A549 (cell line): Measurements from ENCODE around the gene SLC39A11. TPM values are rescaled to one million over a fixed set of nuclear protein-coding genes. Genes with fewer than 3 reads are reported as not detected.

Experiments used
- ATAC-seq, 2 experiments: fragments of 200-7000 bp in 1 of 2; fragments of >200 bp in 1 of 2; cut with Nextera tagmentation in 1 of 2; cut with Tn5 transposase in 1 of 2; 3 replicates each; pipeline versions ENCODE4 v1.8.0 to v1.9.1; 2018 to 2020; ENCODE audit warnings: mild to moderate bottlenecking in 1 of 2, moderate library complexity in 1 of 2
- CTCF ChIA-PET: fragments of 300-600 bp; sonication (Branson Sonifier 250); formaldehyde crosslinking; extraction: SDS; loops from one replicate; lab custom pipeline; 2021; ENCODE audit warnings: antibody characterized with exemption, inconsistent platforms; lab: Yijun Ruan, JAX
- POLR2A ChIA-PET: fragments of 350-600 bp; formaldehyde crosslinking; extraction: SDS; loops from one replicate; lab custom pipeline; 2021; ENCODE audit warnings: antibody characterized with exemption, inconsistent platforms; lab: Yijun Ruan, JAX
- DNase-seq, 2 experiments: peaks; one replicate each; pipeline versions ENCODE4 v3.0.0 to v3.0.0-alpha.2; 2011 to 2016; ENCODE audit warnings: low read depth in 1 of 2, low spot score in 1 of 2
- FAIRE-seq: peaks from 2 replicates; lab custom pipeline; 2011; peaks lifted over from hg19 to GRCh38; lab: Jason Lieb, UNC
- H3K27ac ChIP-seq, 2 experiments: fragments of >200 bp; sonication (Bioruptor Twin); formaldehyde crosslinking; 3 replicates each; pipeline ENCODE4 v1.5.1; 2016 to 2017
- H3K4me1 ChIP-seq: fragments of >200 bp; sonication (Bioruptor Twin); formaldehyde crosslinking; 3 replicates; pipeline ENCODE4 v1.6.1; 2016
- H3K4me2 ChIP-seq: fragments of >200 bp; sonication (Bioruptor Twin); formaldehyde crosslinking; 3 replicates; pipeline ENCODE4 v1.6.1; 2016
- H3K4me3 ChIP-seq: fragments of >200 bp; sonication (Bioruptor Twin); formaldehyde crosslinking; 3 replicates; pipeline ENCODE4 v1.5.1; 2016
- H3K9me3 ChIP-seq: fragments of >200 bp; sonication (Bioruptor Twin); formaldehyde crosslinking; 3 replicates; pipeline ENCODE4 v1.6.1; 2016
- ATOH8 ChIP-seq: fragments of 250-450 bp; sonication (Bioruptor Pico); IDR thresholded peaks from 2 replicates; pipeline ENCODE4 v1.5.0; 2020; ENCODE audit warnings: low read depth, mild to moderate bottlenecking, moderate library complexity
- BHLHE40 ChIP-seq: IDR thresholded peaks from 2 replicates; pipeline ENCODE4 v1.6.1; 2012; ENCODE audit warnings: low read depth, low read length, inconsistent platforms
- CHD2 ChIP-seq: fragments of 150-350 bp; IDR thresholded peaks from 2 replicates; pipeline ENCODE4 v1.6.1; 2014; ENCODE audit warnings: low read length; ENCODE audit not compliant: partially characterized antibody
- CTCF ChIP-seq: fragments of >200 bp; sonication (Bioruptor Twin); formaldehyde crosslinking; IDR thresholded peaks from 3 replicates; pipeline ENCODE4 v1.5.1; 2016
- EHF ChIP-seq: fragments of 250-450 bp; sonication (Bioruptor Pico); IDR thresholded peaks from 2 replicates; pipeline ENCODE4 v1.5.0; 2020; ENCODE audit warnings: mild to moderate bottlenecking
- EHMT2 ChIP-seq: fragments of 200-600 bp; sonication (generic); IDR thresholded peaks from 2 replicates; pipeline ENCODE4 v1.6.1; 2016; ENCODE audit warnings: antibody characterized with exemption, low read depth, mild to moderate bottlenecking, moderate library complexity
- FOXS1 ChIP-seq: fragments of 250-450 bp; sonication (Bioruptor Pico); IDR thresholded peaks from 2 replicates; pipeline ENCODE4 v1.5.0; 2020; ENCODE audit warnings: mild to moderate bottlenecking, moderate library complexity
- GATA3 ChIP-seq: IDR thresholded peaks from 2 replicates; pipeline ENCODE4 v1.6.1; 2012; ENCODE audit warnings: borderline replicate concordance
- HEYL ChIP-seq: fragments of 250-450 bp; sonication (Bioruptor Pico); IDR thresholded peaks from 2 replicates; pipeline ENCODE4 v1.8.0; 2021; ENCODE audit warnings: mild to moderate bottlenecking, moderate library complexity
- HMGXB4 ChIP-seq: fragments of 250-450 bp; sonication (Bioruptor Pico); IDR thresholded peaks from 2 replicates; pipeline ENCODE4 v1.5.0; 2021; ENCODE audit warnings: mild to moderate bottlenecking, moderate library complexity, borderline replicate concordance
- HOXA7 ChIP-seq: fragments of 250-450 bp; sonication (Bioruptor Pico); IDR thresholded peaks from 2 replicates; pipeline ENCODE4 v1.5.0; 2020; ENCODE audit warnings: mild to moderate bottlenecking, moderate library complexity
- HOXB13 ChIP-seq: fragments of 250-450 bp; sonication (Bioruptor Pico); IDR thresholded peaks from 2 replicates; pipeline ENCODE4 v1.5.0; 2020; ENCODE audit warnings: low read depth, mild to moderate bottlenecking, moderate library complexity
- KDM5A ChIP-seq: fragments of 200-600 bp; sonication (generic); IDR thresholded peaks from 2 replicates; pipeline ENCODE4 v1.6.1; 2016; ENCODE audit warnings: antibody characterized with exemption, mild to moderate bottlenecking
- MAFK ChIP-seq: fragments of 450-650 bp; IDR thresholded peaks from 2 replicates; pipeline ENCODE4 v1.6.1; 2014; ENCODE audit not compliant: partially characterized antibody
- MAX ChIP-seq: IDR thresholded peaks from 2 replicates; pipeline ENCODE4 v1.6.1; 2012
- POLR2A ChIP-seq: IDR thresholded peaks from 2 replicates; pipeline ENCODE4 v1.6.1; 2012; ENCODE audit warnings: mild to moderate bottlenecking, low read length
- REST ChIP-seq: fragments of 200-600 bp; sonication (generic); IDR thresholded peaks from 2 replicates; pipeline ENCODE4 v1.6.1; 2016; ENCODE audit warnings: antibody characterized with exemption, mild to moderate bottlenecking, moderate library complexity
- RNF2 ChIP-seq: fragments of 200-600 bp; sonication (generic); IDR thresholded peaks from 2 replicates; pipeline ENCODE4 v1.6.1; 2016; ENCODE audit warnings: low read depth, mild to moderate bottlenecking, antibody characterized with exemption, moderate library complexity, borderline replicate concordance
- ZC3H11A ChIP-seq: fragments of 450-650 bp; IDR thresholded peaks from 2 replicates; pipeline ENCODE4 v1.6.1; 2014; ENCODE audit warnings: antibody characterized with exemption, mild to moderate bottlenecking
- ZNF302 ChIP-seq: fragments of 250-450 bp; sonication (Bioruptor Pico); IDR thresholded peaks from 2 replicates; pipeline ENCODE4 v1.9.0; 2021; ENCODE audit warnings: inconsistent platforms, mild to moderate bottlenecking, moderate library complexity
- WGBS: methylation state at CpG from one replicate; pipeline ENCODE4 v1.1.6; 2017; ENCODE audit errors: missing lambda C conversion rate; 5-methylcytosine and 5-hydroxymethylcytosine counted together
- polyA plus RNA-seq, 4 experiments: library from polyadenylated mRNA; depleted of rRNA in 3 of 4; stranded (reverse); fragments of >200 nt; fragmentation: RNase III in 1 of 4; extraction: RNeasy Plus Mini Kit Qiagen cat#74134 plus additional on column Dnase treatment in 1 of 4; gene quantifications; 2 replicates in 3 of 4; 3 replicates in 1 of 4; pipeline ENCODE4 v1.2.3, GENCODE V29; 2011 to 2017

SLC39A11 gene
- polyA plus RNA-seq, 2 of the 4 experiments (the other 2 are of a cell fraction): 18.4 to 25.2 TPM

GRCh38 chr17:72648702-72649101 is 443.8 kb downstream of the SLC39A11 start:
- ATAC-seq: no peak
- POLR2A ChIA-PET: no interaction called here

GRCh38 chr17:72646176-72646575 is 446.3 kb downstream of the SLC39A11 start:
- no peaks in the 10 kb centered on the region for H3K4me1 ChIP-seq
- TF ChIP-seq HOXA7: no peak
- TF ChIP-seq FOXS1 (CRISPR knock-in tag): no peak
- no peak for TF ChIP-seq GATA3
- TF ChIP-seq KDM5A: no peak
- TF ChIP-seq MAFK: peak; percentile 90
- no peak for TF ChIP-seq EHF (CRISPR knock-in tag)
- TF ChIP-seq, all 56 proteins: peak for 1
- H3K9me3 ChIP-seq: no peaks in the 10 kb centered on the region
- WGBS: 31% methylated on average over 2 of the region's 2 CpGs
- ATAC-seq (peak in 1 of 2 experiments; percentile 45; a peak in 2 of 6 replicates), DNase-seq (peak in 1 of 2 experiments; percentile 17), FAIRE-seq (no peak)
- peak overlapping the region in 1 of 2 experiments; percentile 22; a peak in 2 of 6 replicates for H3K27ac ChIP-seq
- H3K4me3 ChIP-seq: no peak overlapping the region
- CTCF ChIA-PET: interaction anchor here (1.3 to 1.9 kb wide), 5 partner anchors 10 to 89 kb away, joined by 3 to 10 read pairs (median 4); no protein-coding TSS in a partner anchor
- POLR2A ChIA-PET: interaction anchor here (1.1 to 1.5 kb wide), 2 partner anchors 53 to 55 kb away, joined by 3 to 5 read pairs; no protein-coding TSS in a partner anchor
- no peak overlapping the region for H3K4me2 ChIP-seq

More at GRCh38 chr17:72648702-72649101, 443.8 kb downstream of the SLC39A11 start:
- Histone ChIP-seq H3K4me3 (no peak overlapping the region), H3K4me2 (no peak overlapping the region)
- TF ChIP-seq ZNF302 (no peak), ATOH8 (no peak), BHLHE40 (no peak), POLR2A (no peak)
- TF ChIP-seq, all 56 proteins: peak for 0
- H3K9me3 ChIP-seq: no peaks in the 10 kb centered on the region
- no peaks in the 10 kb centered on the region for H3K4me1 ChIP-seq
- CTCF ChIA-PET: interaction anchor here (0.6 to 2.6 kb wide), 7 partner anchors 9 to 926 kb away, joined by 3 to 10 read pairs (median 6); no protein-coding TSS in a partner anchor
- FAIRE-seq (no peak), DNase-seq (no peak)
- no peak overlapping the region for H3K27ac ChIP-seq
- WGBS: 90% methylated on average over 11 of the region's 11 CpGs

- ChIA-PET CTCF (interaction anchor here (0.7 to 3.4 kb wide), 8 partner anchors 8 to 88 kb away, joined by 3 to 13 read pairs (median 4); no protein-coding TSS in a partner anchor), POLR2A (no interaction called here)
- Histone ChIP-seq H3K9me3 (no peaks in the 10 kb centered on the region), H3K4me1 (no peaks in the 10 kb centered on the region), H3K27ac (no peak overlapping the region), H3K4me2 (no peak overlapping the region), H3K4me3 (no peak overlapping the region)
- DNase-seq (no peak), FAIRE-seq (no peak)
- TF ChIP-seq CTCF (no peak), FOXS1 (CRISPR knock-in tag) (no peak), HEYL (CRISPR knock-in tag) (no peak), CHD2 (no peak), EHMT2 (no peak), MAX (no peak), ZC3H11A (no peak), RNF2 (no peak), HOXB13 (no peak), REST (no peak), HMGXB4 (CRISPR knock-in tag) (no peak), ZNF302 (no peak)
- TF ChIP-seq, all 56 proteins: peak for 0
- WGBS: 80% methylated on average over 4 of the region's 4 CpGs
- no peak for ATAC-seq
Observed at GRCh38 chr17:72644492-72644891, 448.0 kb downstream of the SLC39A11 start.
